ENCODE data around the gene MYOZ3.

DNA sequence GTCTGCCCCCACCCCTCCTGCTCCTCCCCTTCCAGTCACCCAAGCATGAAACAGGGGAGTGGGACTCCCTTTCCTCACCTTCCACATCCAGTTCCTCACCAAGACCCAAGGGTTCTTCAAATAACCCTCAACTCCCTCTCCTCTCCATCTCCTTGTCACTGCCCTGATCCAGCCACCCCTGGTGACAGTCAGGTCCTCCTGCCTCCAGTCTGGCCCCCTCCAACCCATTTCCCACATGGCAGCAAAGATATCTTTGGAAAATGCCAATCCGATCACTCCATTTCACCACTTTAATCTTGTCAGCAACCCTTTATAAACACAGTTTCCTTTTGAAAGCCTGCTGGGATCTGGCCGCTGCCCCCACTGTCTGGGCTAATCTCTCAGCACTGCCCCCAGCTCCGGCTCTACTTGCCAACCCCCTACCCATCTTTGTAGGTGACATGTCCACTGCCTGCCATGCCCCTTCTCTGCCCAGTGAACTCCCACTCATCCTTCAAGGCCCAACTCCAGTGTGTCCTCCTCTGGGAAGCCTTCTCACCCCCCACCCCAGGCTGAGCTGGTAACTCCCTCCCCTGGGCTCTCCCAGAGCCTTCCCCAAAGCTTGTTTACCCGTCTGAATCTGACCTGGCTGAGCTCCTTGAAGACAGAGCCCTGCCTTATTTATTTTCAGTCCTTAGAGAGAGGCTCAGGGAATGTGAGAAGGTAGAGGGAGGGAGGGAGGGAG lies 781 bp upstream of the MYOZ3 start:
- TF ChIP-seq POLR2AphosphoS5 (IDR thresholded peaks at IDR 0.05): no peak
- TF ChIP-seq, protein P1, sequence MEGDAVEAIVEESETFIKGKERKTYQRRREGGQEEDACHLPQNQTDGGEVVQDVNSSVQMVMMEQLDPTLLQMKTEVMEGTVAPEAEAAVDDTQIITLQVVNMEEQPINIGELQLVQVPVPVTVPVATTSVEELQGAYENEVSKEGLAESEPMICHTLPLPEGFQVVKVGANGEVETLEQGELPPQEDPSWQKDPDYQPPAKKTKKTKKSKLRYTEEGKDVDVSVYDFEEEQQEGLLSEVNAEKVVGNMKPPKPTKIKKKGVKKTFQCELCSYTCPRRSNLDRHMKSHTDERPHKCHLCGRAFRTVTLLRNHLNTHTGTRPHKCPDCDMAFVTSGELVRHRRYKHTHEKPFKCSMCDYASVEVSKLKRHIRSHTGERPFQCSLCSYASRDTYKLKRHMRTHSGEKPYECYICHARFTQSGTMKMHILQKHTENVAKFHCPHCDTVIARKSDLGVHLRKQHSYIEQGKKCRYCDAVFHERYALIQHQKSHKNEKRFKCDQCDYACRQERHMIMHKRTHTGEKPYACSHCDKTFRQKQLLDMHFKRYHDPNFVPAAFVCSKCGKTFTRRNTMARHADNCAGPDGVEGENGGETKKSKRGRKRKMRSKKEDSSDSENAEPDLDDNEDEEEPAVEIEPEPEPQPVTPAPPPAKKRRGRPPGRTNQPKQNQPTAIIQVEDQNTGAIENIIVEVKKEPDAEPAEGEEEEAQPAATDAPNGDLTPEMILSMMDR (IDR thresholded peaks at IDR 0.05): no peak
- no peak for TF ChIP-seq POLR2A (IDR thresholded peaks at IDR 0.05)

All from breast epithelium (tissue), 3 donors.